Kasumi-1 (cell line): Measurements from ENCODE around the gene RHCE.
A peak's percentile ranks its signal among the peaks of the same experiment; 100 is the strongest.
"Not testable (repeated sequence)": the region's sequence is repeated elsewhere in the genome, so short reads cannot be mapped to it uniquely, and the experiment has no call there.

Experiments
- DNase-seq, 2 experiments: peaks; one replicate each; lab custom pipeline; 2025; lab: John Stamatoyannopoulos, UW

RHCE gene

GRCh38 chr1:25432749-25433388 is 12.2 kb upstream of the RHCE start:
- DNase-seq = no peak

GRCh38 chr1:25431955-25432719 is 11.5 kb upstream of the RHCE start:
- no peak for DNase-seq

DNA sequence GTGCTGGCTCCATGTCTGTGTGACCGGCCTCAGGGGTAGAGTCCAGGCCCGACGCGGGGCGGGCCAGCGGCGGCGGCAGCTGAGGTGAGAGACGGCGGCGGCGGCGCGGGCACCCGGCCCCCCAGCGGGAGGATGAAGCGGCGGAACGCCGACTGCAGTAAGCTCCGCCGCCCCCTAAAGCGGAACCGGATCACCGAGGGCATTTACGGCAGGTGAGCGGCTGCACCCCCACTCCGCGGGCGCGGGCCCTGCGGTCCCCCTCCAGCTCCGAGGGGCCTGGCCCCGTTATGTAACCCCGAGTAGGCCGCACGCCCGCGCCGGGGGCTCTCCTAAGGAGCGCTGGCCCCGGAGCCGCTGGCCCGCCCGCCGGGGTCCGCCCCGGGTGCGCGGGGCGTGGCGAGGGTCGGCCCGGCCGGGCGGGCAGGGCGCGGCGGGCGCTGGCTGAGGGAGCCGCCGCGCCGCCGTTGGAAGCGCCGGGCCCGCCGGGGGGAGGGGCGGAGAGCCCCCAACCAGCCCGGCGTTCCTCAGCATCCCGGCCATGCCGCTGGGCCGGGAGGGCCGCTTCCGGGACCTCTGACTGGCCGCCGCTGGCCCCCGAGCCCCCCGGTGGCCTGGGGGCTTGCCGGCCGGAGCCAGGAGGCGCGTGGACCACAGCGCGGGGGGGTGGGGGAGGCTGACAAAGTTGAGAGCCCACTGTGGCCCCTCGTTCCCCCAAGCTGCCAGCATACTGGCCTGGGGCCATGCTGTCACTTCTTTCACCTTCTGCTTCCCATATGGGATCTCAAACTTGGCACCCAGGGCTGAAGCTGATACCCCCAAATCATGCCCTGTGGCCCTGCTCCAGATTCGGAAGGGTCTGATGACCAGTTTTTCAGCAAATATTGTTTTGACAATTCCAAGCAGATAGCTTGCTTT is 10.6 kb upstream of the RHCE start:
- peak; percentile 18 to 54 for DNase-seq

DNA sequence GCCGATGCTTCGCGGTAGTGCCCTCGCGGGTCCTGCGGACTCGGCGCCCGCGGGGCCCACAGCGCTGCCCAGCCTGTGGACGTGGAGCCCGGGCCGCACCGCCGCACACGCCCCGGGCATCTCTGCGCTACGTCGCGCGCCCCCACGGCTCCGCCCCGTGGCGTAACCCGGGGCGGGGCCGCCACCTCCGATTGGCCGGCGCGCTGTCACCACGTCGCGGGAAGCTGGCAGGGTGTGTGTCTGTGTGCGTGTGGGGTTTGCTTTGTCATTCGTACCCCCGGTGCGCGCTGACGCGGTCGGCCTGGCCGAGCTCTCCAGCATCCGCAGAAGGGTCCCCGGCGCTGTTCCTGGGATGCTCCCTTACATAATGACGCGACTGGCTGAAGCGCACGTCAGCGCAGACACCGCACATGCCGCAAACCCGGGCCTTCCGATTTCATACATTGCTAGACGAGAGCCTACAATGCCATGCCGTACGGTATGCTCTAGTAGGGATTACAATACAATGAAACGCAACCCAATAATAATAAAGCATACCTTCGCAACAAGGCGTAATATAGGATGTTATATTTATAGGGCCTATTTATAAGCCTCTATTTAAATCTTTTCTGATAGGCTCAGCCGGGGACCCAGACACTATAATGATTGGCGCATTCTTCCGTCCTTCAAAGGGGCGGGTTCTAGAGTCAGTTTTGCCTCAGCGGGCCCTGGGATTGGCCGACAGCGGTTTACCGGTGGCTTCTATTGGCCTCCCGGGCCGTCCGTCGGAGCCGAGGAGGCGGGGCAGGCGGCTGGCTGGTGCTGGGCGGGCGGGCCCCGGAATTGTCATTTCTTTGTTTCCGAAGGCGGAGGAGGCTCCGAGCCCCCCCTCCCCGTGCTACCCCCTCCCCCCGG is 9.7 kb upstream of the RHCE start, which contains the start of gene MACO1:
Gene MACO1, plus strand, starts transcription at position 825 of the 894 bp plus-strand sequence. CDS start 202 bp downstream, outside the sequence.
- peak; percentile 95 to 96 for DNase-seq

- no peak for DNase-seq
These were observed 8.0 kb upstream of the RHCE start for GRCh38 chr1:25428475-25429166.

- DNase-seq = no peak
These were observed 7.1 kb upstream of the RHCE start for GRCh38 chr1:25427696-25428095.

DNA sequence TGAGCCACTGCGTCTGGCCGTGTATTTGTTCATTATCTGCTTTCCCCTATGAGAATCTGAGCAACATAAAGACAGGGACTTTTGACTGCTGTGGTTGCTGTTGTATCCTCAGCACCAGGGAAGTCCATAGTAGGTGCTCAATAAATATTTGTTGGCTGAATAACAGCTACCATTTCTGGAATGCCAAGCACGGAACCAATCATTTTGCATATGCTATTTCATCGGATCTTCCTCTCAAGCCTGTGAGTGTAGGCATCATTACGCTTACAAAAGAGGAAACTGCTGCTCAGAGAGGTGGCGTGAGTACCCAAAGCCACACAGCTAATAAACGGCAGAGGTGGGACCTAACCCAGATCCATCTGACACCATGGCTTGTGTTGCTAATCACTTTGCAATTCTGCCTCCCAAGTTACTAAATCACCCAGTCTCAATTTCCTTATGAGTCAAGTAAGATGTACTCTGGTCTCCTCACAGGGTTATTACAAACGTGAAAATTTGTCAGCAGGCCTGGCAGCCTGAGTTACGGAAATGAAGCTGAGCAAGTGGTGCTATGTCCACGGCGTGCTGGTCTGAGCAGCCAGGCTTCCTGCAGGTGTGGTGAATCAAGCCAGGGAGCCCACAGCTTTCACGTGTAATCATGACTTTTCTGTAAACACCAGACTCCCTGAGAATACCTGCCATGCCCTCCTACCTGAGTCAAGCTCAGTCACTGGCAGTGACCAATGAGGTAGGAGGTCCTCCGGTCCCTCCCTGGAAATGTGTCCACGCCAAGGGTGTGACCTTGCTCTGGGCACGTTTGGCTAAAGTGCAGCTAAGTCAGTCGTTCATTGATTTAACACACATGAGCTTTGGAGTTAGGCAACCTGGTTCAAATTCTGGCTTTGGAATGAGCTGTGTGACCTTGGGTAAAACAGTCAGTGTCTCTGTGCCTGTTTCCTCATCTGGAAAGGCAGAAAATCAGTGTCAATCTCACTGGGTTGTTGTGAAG is 4.8 kb upstream of the RHCE start:
- DNase-seq = no peak

- not testable (repeated sequence) for DNase-seq
These were observed 2.6 kb upstream of the RHCE start for GRCh38 chr1:25423206-25423605.

DNA sequence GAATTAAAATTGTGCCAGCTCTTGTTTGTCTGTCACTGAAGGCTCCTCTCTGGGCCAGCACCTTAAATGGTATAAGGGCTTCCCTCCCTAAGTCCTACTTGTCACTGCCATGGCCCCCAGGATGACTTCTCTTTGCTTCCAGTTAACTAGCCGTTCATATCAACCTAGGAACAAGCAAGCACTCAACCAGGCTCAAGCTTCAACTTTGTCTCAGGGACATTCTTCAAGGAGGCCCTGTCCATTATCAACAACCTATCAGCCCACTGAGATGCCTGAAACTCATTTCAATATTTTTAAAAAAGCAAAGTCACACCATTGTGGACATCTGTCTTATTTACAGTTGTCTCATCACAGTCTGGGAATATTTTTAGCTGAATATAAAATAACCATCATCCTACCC is 1.3 kb downstream of the RHCE start:
- not testable (repeated sequence) for DNase-seq

GRCh38 chr1:25417280-25417679 is 3.3 kb downstream of the RHCE start:
- not testable (repeated sequence) for DNase-seq

GRCh38 chr1:25414578-25414977 is 6.0 kb downstream of the RHCE start:
- not testable (repeated sequence) for DNase-seq

DNA sequence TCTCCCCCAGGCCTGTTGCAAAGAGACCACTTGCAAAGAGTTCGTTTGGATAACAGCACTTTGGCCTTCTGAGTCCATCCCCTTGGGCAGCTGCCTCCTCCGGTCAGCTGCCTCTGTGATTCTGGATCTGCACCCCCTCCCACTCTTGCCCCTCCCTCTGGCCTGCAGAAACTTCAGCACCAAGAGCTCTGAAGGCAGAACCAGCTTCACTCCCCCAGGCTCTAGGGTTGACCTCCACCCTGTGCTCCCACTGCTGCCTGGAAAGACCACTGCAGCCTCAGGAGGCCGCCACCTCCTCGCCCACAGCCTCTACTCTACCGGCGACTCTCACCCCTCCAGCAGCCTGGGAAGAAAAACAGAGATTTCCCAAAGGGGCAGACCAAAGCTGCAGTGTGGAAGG is 6.5 kb downstream of the RHCE start:
- DNase-seq = not testable (repeated sequence)

DNA sequence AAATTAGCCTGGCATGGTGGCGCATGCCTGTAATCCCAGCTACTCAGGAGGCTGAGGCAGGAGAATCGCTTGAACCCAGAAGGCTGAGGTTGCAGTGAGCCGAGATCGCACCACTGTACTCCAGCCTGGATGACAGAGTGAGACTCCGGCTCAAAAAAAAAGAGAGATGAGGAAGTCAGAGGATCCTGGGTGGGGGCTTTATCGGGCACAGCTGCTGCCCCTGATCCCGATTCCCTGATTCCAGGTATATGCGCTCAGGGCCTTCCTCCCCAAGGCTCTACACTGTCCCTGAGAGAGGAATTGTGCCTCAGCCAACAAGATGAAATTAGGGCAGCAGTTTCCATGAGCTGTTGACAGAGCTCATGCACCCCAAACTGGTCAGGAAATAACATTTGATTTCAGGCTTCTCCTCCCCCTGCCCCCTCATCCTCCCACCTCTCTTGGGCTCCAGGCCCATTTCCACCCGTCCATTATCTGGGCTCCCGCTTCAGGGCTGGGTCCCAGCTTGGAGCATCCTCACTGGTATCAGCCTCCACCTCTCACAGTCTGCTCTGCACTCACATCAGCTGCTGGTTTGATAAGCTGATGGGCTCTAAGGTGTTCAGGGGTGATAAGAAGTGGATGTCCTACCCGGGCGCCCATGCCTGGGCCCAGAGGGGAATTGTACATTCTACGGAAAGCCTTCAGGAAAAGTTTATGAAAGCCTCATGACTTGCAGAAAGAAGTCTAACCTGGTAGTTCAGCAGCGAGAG is 7.6 kb downstream of the RHCE start:
- DNase-seq = not testable (repeated sequence)

- DNase-seq = not testable (repeated sequence)
These were observed 10.8 kb downstream of the RHCE start for GRCh38 chr1:25409641-25410427.

- not testable (repeated sequence) for DNase-seq
These were observed 14.8 kb downstream of the RHCE start for GRCh38 chr1:25405731-25406305.

- peak; percentile 9 to 13 for DNase-seq
These were observed 17.4 kb downstream of the RHCE start for GRCh38 chr1:25402947-25403803.
